HCT116 (cell line): ENCODE measurements around the gene CALML3. TPM values are rescaled to one million over a fixed set of nuclear protein-coding genes. Genes with fewer than 3 reads are reported as not detected.

Experiments used
- ATAC-seq: fragments of 200-7000 bp; cut with Tn5 transposase; 2 replicates; pipeline ENCODE4 v1.9.1; 2020; ENCODE audit warnings: mild to moderate bottlenecking, moderate library complexity
- BruUV-seq: library from RNA; stranded (reverse); fragments of 400-500 nt; replicated peaks from 2 replicates; lab custom pipeline; 2021; lab: Mats Ljungman, UMichigan
- CTCF ChIA-PET: fragments of 300-600 bp; sonication (Branson Sonifier 250); formaldehyde crosslinking; loops from one replicate; lab custom pipeline; 2021; ENCODE audit warnings: antibody characterized with exemption; lab: Charles Lee
- POLR2A ChIA-PET: fragments of 300-600, 350-600 bp; sonication (Branson Sonifier 250); formaldehyde crosslinking; loops from one replicate; lab custom pipeline; 2021; ENCODE audit warnings: antibody characterized with exemption; lab: Charles Lee
- RAD21 ChIA-PET, 2 experiments: fragments of 300-600 bp; sonication (Branson Sonifier 250); formaldehyde crosslinking; loops; one replicate each; lab custom pipeline; 2023; ENCODE audit warnings: low total read pairs in 2 of 2; ENCODE audit not compliant: uncharacterized antibody in 2 of 2, unreplicated experiment in 2 of 2, low non-redundant PET in 1 of 2; lab: Charles Lee
- DNase-seq: peaks from one replicate; pipeline ENCODE4 v3.0.0-alpha.2; 2010; ENCODE audit warnings: low read depth, low spot score
- H2AFZ ChIP-seq: fragments of 200-600 bp; shearing (Covaris generic), sonication (generic); 2 replicates; pipeline ENCODE4 v1.6.1; 2017; ENCODE audit warnings: low read depth, mixed run types, mixed read lengths, antibody characterized with exemption, low read length; ENCODE audit not compliant: poor library complexity, severe bottlenecking
- H3K27ac ChIP-seq: 2 replicates; pipeline ENCODE4 v1.5.1; 2012; ENCODE audit warnings: low read depth, low read length
- H3K27me3 ChIP-seq: fragments of 200-600 bp; sonication (generic); 2 replicates; pipeline ENCODE4 v1.6.1; 2016; ENCODE audit warnings: mixed run types, low read length, mixed read lengths; ENCODE audit not compliant: insufficient read depth
- H3K36me3 ChIP-seq, 2 experiments: fragments of 200-500 bp in 1 of 2; fragments of 200-600 bp in 1 of 2; sonication (Bioruptor generic) in 1 of 2; sonication (generic) in 1 of 2; 2 replicates each; pipeline versions ENCODE4 v1.5.1 to v1.6.1; 2014 to 2016; ENCODE audit warnings: low read length in 2 of 2, inconsistent platforms in 1 of 2, mixed read lengths in 1 of 2, mixed run types in 1 of 2; ENCODE audit not compliant: insufficient read depth in 2 of 2, control insufficient read depth in 1 of 2
- H3K4me1 ChIP-seq, 2 experiments: fragments of 200-600 bp in 1 of 2; sonication (generic) in 1 of 2; 2 replicates each; pipeline versions ENCODE4 v1.5.1 to v1.6.1; 2012 to 2017; ENCODE audit warnings: low read length in 2 of 2, inconsistent platforms in 1 of 2, mild to moderate bottlenecking in 1 of 2, mixed read lengths in 1 of 2, mixed run types in 1 of 2, moderate library complexity in 1 of 2; ENCODE audit not compliant: insufficient read depth in 2 of 2, control insufficient read depth in 1 of 2
- H3K4me2 ChIP-seq: fragments of 200-600 bp; sonication (generic); 2 replicates; pipeline ENCODE4 v1.6.1; 2017; ENCODE audit warnings: mixed run types, low read length, mixed read lengths
- H3K4me3 ChIP-seq, 2 experiments: fragments of 200-600 bp in 1 of 2; sonication (generic) in 1 of 2; replicated peaks in 1 of 2; 2 replicates each; pipeline ENCODE4 v1.5.1; 2011 to 2016; ENCODE audit warnings: low read length in 2 of 2, control low read depth in 1 of 2, low read depth in 1 of 2, mild to moderate bottlenecking in 1 of 2, mixed read lengths in 1 of 2, mixed run types in 1 of 2
- H3K79me2 ChIP-seq: fragments of 200-600 bp; sonication (generic); 2 replicates; pipeline ENCODE4 v1.6.1; 2017; ENCODE audit warnings: mild to moderate bottlenecking, mixed run types, low read length, moderate library complexity, mixed read lengths; ENCODE audit not compliant: insufficient read depth
- H3K9ac ChIP-seq: fragments of 200-600 bp; sonication (generic); 2 replicates; pipeline ENCODE4 v1.6.1; 2016; ENCODE audit warnings: low read length, mixed read lengths
- H3K9me2 ChIP-seq: fragments of 200-600 bp; sonication (generic), shearing (Covaris generic); 2 replicates; pipeline ENCODE4 v1.6.1; 2017; ENCODE audit warnings: mixed run types, mild to moderate bottlenecking, moderate library complexity; ENCODE audit not compliant: insufficient read depth
- H3K9me3 ChIP-seq, 2 experiments: fragments of 200-500 bp in 1 of 2; fragments of 200-600 bp in 1 of 2; sonication (Bioruptor generic) in 1 of 2; sonication (generic) in 1 of 2; 2 replicates each; pipeline ENCODE4 v1.6.1; 2014 to 2017; ENCODE audit warnings: low read length in 2 of 2, mixed read lengths in 2 of 2, inconsistent platforms in 1 of 2, low read depth in 1 of 2, mild to moderate bottlenecking in 1 of 2, mixed run types in 1 of 2, moderate library complexity in 1 of 2; ENCODE audit not compliant: control insufficient read depth in 1 of 2, insufficient read depth in 1 of 2
- H4K20me1 ChIP-seq: fragments of 200-600 bp; sonication (generic), shearing (Covaris generic); 2 replicates; pipeline ENCODE4 v1.6.1; 2017; ENCODE audit warnings: mixed run types, mild to moderate bottlenecking, moderate library complexity; ENCODE audit not compliant: insufficient read depth
- ATF3 ChIP-seq: IDR thresholded peaks from 2 replicates; pipeline ENCODE4 v1.6.1; 2012
- CBX3 ChIP-seq: IDR thresholded peaks from 2 replicates; pipeline ENCODE4 v1.6.1; 2012; ENCODE audit warnings: low read depth
- CEBPB ChIP-seq: IDR thresholded peaks from 2 replicates; pipeline ENCODE4 v1.6.1; 2012; ENCODE audit warnings: low read depth
- EGR1 ChIP-seq: IDR thresholded peaks from 2 replicates; pipeline ENCODE4 v1.6.1; 2012; ENCODE audit warnings: low read depth
- ELF1 ChIP-seq: IDR thresholded peaks from 2 replicates; pipeline ENCODE4 v1.6.1; 2012; ENCODE audit warnings: low read depth, borderline replicate concordance
- EZH2 ChIP-seq: fragments of 200-600 bp; sonication (generic); IDR thresholded peaks from 2 replicates; pipeline ENCODE4 v1.6.1; 2017; ENCODE audit warnings: antibody characterized with exemption, mixed run types
- EZH2phosphoT487 ChIP-seq: fragments of 200-600 bp; IDR thresholded peaks from 2 replicates; pipeline ENCODE4 v1.6.1; 2018; ENCODE audit warnings: antibody characterized with exemption, borderline replicate concordance
- FOSL1 ChIP-seq: IDR thresholded peaks from 2 replicates; pipeline ENCODE4 v1.6.1; 2012; ENCODE audit warnings: low read depth
- JUND ChIP-seq: IDR thresholded peaks from 2 replicates; pipeline ENCODE4 v1.6.1; 2012
- POLR2A ChIP-seq: IDR thresholded peaks from 2 replicates; pipeline ENCODE4 v1.7.0; 2011; ENCODE audit warnings: borderline replicate concordance; ENCODE audit not compliant: insufficient read depth, insufficient read length; ENCODE audit errors: extremely low read depth
- POLR2AphosphoS5 ChIP-seq: IDR thresholded peaks from 2 replicates; pipeline ENCODE4 v1.6.1; 2011; ENCODE audit warnings: mild to moderate bottlenecking, low read depth, low read length, moderate library complexity
- RAD21 ChIP-seq: IDR thresholded peaks from 2 replicates; pipeline ENCODE4 v1.6.1; 2012; ENCODE audit warnings: low read depth, mild to moderate bottlenecking
- REST ChIP-seq: IDR thresholded peaks from 2 replicates; pipeline ENCODE4 v1.6.1; 2012; ENCODE audit warnings: low read depth
- SP1 ChIP-seq: IDR thresholded peaks from 2 replicates; pipeline ENCODE4 v1.6.1; 2012; ENCODE audit warnings: low read depth
- SRF ChIP-seq: IDR thresholded peaks from 2 replicates; pipeline ENCODE4 v1.6.1; 2012; ENCODE audit warnings: low read depth
- YY1 ChIP-seq: IDR thresholded peaks from 2 replicates; pipeline ENCODE4 v1.6.1; 2011; ENCODE audit warnings: low read length, low read depth, moderate library complexity, mild to moderate bottlenecking; ENCODE audit not compliant: insufficient replicate concordance; ENCODE audit errors: extremely low read depth
- ZFX ChIP-seq: fragments of 450-650 bp; IDR thresholded peaks from 2 replicates; pipeline ENCODE4 v1.6.1; 2017
- ZNF274 ChIP-seq: fragments of 200-500 bp; sonication (Bioruptor generic); IDR thresholded peaks from 2 replicates; pipeline ENCODE4 v1.6.1; 2014; ENCODE audit warnings: mild to moderate bottlenecking, low read depth, low read length, inconsistent platforms
- intact Hi-C: fragments of 100-400 bp; cut with micrococcal nuclease; formaldehyde crosslinking; loops from 2 replicates; pipeline ENCODE4 v1.10.0; 2022
- total RNA-seq: library from RNA; stranded (reverse); gene quantifications from one replicate; pipeline ENCODE4 v1.2.1, GENCODE V29; 2021; ENCODE audit not compliant: unreplicated experiment

Gene CALML3
- total RNA-seq, 1 experiment from 2014 or later, result not detected

DNA sequence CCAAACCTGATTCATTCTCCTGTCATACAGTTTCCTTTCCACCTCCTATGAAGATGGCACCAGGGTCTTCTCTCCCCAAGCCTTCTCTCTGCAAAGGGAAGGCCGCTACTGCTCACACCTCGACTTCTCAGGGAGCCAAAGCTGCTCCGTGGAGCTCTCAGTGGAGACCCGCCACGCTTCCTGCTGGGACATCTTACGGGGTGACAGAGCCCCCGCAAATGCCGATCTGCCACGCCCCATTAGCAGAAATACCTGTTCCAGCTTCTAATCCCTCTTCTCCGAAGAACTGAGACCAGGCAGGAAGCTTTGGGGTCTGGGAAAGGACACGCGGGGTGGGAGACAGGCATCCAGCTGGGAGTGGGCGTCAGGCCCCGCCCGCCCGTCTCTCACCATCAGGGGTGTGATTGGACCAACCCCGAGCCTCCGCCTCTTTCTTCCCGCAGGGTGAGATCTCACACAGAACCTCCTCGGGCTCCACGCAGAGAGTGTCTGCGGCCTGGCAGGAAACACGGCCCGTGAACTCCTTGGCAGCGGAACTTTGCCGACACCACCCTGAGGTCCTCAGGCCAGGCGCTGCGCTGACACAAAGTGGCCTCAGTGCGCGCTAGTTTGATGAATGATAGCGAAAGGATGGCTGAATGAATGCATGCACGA lies 13.4 kb upstream of the CALML3 start:
- no peaks in the 10 kb centered on the region for H3K79me2 ChIP-seq
- no peaks in the 10 kb centered on the region for H3K9me2 ChIP-seq
- H3K4me2 ChIP-seq, result no peak overlapping the region
- H3K27me3 ChIP-seq, result no peaks in the 10 kb centered on the region
- DNase-seq, result no peak
- RAD21 ChIA-PET, result no interaction called here
- no peak overlapping the region for H2AFZ ChIP-seq
- no peak overlapping the region for H3K9ac ChIP-seq
- CTCF ChIA-PET, result no interaction called here
- H3K9me3 ChIP-seq, result no peaks in the 10 kb centered on the region
- H4K20me1 ChIP-seq, result no peaks in the 10 kb centered on the region
- TF ChIP-seq ZNF274 (no peak), ELF1 (no peak), RAD21 (no peak), YY1 (no peak), FOSL1 (no peak)
- intact Hi-C loops, result no loop called here
- no TSS peak for BruUV-seq
- no peaks in the 10 kb centered on the region for H3K36me3 ChIP-seq
- no peak overlapping the region for H3K27ac ChIP-seq
- H3K4me3 ChIP-seq, result no peak overlapping the region
- H3K4me1 ChIP-seq, result no peaks in the 10 kb centered on the region
- no peak for ATAC-seq
- POLR2A ChIA-PET, result no interaction called here

GRCh38 chr10:5511885-5512280 lies 12.9 kb upstream of the CALML3 start:
- ChIA-PET POLR2A (no interaction called here), CTCF (no interaction called here), RAD21 (no interaction called here)
- intact Hi-C loops, result no loop called here
- H3K4me2 ChIP-seq, result no peak overlapping the region
- TF ChIP-seq POLR2AphosphoS5, result no peak
- no peak for TF ChIP-seq EZH2
- no peak for TF ChIP-seq SRF
- no peak for TF ChIP-seq REST
- no peak for TF ChIP-seq EGR1
- TF ChIP-seq POLR2A, result no peak
- TF ChIP-seq ZFX, result no peak
- no peak for TF ChIP-seq SP1
- no peak for TF ChIP-seq FOSL1
- TF ChIP-seq ZNF274, result no peak
- TF ChIP-seq EZH2phosphoT487, result no peak
- no peak for TF ChIP-seq JUND
- no peak for TF ChIP-seq ATF3
- TF ChIP-seq CBX3, result no peak
- no peak for TF ChIP-seq RAD21
- no peak for TF ChIP-seq CEBPB
- H3K27me3 ChIP-seq, result no peaks in the 10 kb centered on the region
- H3K9me3 ChIP-seq, result no peaks in the 10 kb centered on the region
- no peak overlapping the region for H2AFZ ChIP-seq
- no peak overlapping the region for H3K9ac ChIP-seq
- no peaks in the 10 kb centered on the region for H3K79me2 ChIP-seq
- no peaks in the 10 kb centered on the region for H3K9me2 ChIP-seq
- no peaks in the 10 kb centered on the region for H3K36me3 ChIP-seq
- H3K4me3 ChIP-seq, result no peak overlapping the region
- BruUV-seq, result no TSS peak
- H4K20me1 ChIP-seq, result no peaks in the 10 kb centered on the region
- ATAC-seq, result no peak
- DNase-seq, result no peak
- no peaks in the 10 kb centered on the region for H3K4me1 ChIP-seq
- H3K27ac ChIP-seq, result no peak overlapping the region
